GM18511 (cell line): ENCODE measurements around the gene PAGE4.

Experiments used
- ATAC-seq: cut with Tn5 transposase; IDR thresholded peaks from one replicate; pipeline ENCODE4 v1.9.1; 2021; ENCODE audit warnings: mild to moderate bottlenecking, moderate library complexity; ENCODE audit not compliant: unreplicated experiment

PAGE4 gene

GRCh38 chrX:49868739-49869138 lies 39.6 kb downstream of the PAGE4 start:
- ATAC-seq, result no peak

GRCh38 chrX:49876750-49877149 lies 47.6 kb downstream of the PAGE4 start:
- ATAC-seq, result no peak

GRCh38 chrX:49877397-49878101 lies 48.4 kb downstream of the PAGE4 start:
- no peak for ATAC-seq

GRCh38 chrX:49878128-49878833 lies 49.2 kb downstream of the PAGE4 start:
- ATAC-seq, result no peak

- peak; percentile 88 for ATAC-seq
These were observed 49.9 kb downstream of the PAGE4 start, which contains the start of gene USP27X for GRCh38 chrX:49878834-49879655. USP27X (plus strand) TSS chrX:49879484; CDS start chrX:49880308, 824 bp downstream.

GRCh38 chrX:49879656-49880277 lies 50.7 kb downstream of the PAGE4 start:
- peak; percentile 26 for ATAC-seq

GRCh38 chrX:49880668-49881067 lies 51.6 kb downstream of the PAGE4 start:
- ATAC-seq, result no peak
